ENCODE data around the gene UFD1.

GRCh38 chr22:19470010-19470409 lies 9.0 kb downstream of the UFD1 start:
- no peak for TF ChIP-seq EZH2 (IDR thresholded peaks at IDR 0.05)
- no peak for TF ChIP-seq CTCF (IDR thresholded peaks at IDR 0.05)
- TF ChIP-seq EZH2phosphoT487 (IDR thresholded peaks at IDR 0.05): no peak
